H1 (cell line): ENCODE results near the gene LHB. TPM values are rescaled to one million over a fixed set of nuclear protein-coding genes. Genes with fewer than 3 reads are reported as not detected.

Experiments
- CTCF ChIA-PET: fragments of 300-600 bp; sonication (Branson Sonifier 250); formaldehyde crosslinking; loops from one replicate; lab custom pipeline; 2021; ENCODE audit not compliant: partially characterized antibody; lab: Charles Lee
- POLR2A ChIA-PET: fragments of 300-600 bp; sonication (Branson Sonifier 250); formaldehyde crosslinking; loops from one replicate; lab custom pipeline; 2021; ENCODE audit warnings: inconsistent platforms; ENCODE audit not compliant: partially characterized antibody; lab: Charles Lee
- DNase-seq, 2 experiments: peaks; one replicate each; pipeline versions ENCODE4 v3.0.0 to v3.0.0-alpha.2; 2010 to 2022; ENCODE audit warnings: low spot score in 2 of 2, low read depth in 1 of 2, mixed read lengths in 1 of 2
- FAIRE-seq: peaks from 2 replicates; lab custom pipeline; 2011; peaks lifted over from hg19 to GRCh38; lab: Jason Lieb, UNC
- H2AFZ ChIP-seq: 2 replicates; pipeline ENCODE4 v1.8.1; 2012; ENCODE audit warnings: low read length, inconsistent platforms
- H2AK5ac ChIP-seq: 2 replicates; pipeline ENCODE4 v1.6.1; 2013; ENCODE audit warnings: low read depth, low read length
- H2BK120ac ChIP-seq: replicated peaks from 2 replicates; pipeline ENCODE3; 2013; ENCODE audit warnings: low read depth, low read length, inconsistent platforms
- H2BK12ac ChIP-seq: 2 replicates; pipeline ENCODE4 v1.6.1; 2013; ENCODE audit warnings: low read depth, low read length
- H2BK15ac ChIP-seq: 2 replicates; pipeline ENCODE4 v1.6.1; 2013; ENCODE audit warnings: low read length
- H2BK20ac ChIP-seq: 2 replicates; pipeline ENCODE4 v1.6.1; 2013; ENCODE audit warnings: low read length
- H2BK5ac ChIP-seq: 2 replicates; pipeline ENCODE4 v1.6.1; 2013; ENCODE audit warnings: low read depth, low read length
- H3K14ac ChIP-seq: 2 replicates; pipeline ENCODE4 v1.6.1; 2013; ENCODE audit warnings: inconsistent platforms; ENCODE audit not compliant: insufficient read length
- H3K18ac ChIP-seq: 2 replicates; pipeline ENCODE4 v1.6.1; 2013; ENCODE audit warnings: low read length; ENCODE audit errors: extremely low read depth
- H3K23ac ChIP-seq: 2 replicates; pipeline ENCODE4 v1.6.1; 2013; ENCODE audit warnings: inconsistent platforms; ENCODE audit not compliant: insufficient read length
- H3K23me2 ChIP-seq: 2 replicates; pipeline ENCODE4 v1.6.1; 2013; ENCODE audit warnings: low read depth, low read length
- H3K27ac ChIP-seq: 2 replicates; pipeline ENCODE4 v1.6.1; 2011; ENCODE audit warnings: low read depth, low read length, inconsistent platforms
- H3K27me3 ChIP-seq, 4 experiments: replicated peaks in 1 of 4; 1 replicate in 1 of 4; 2 replicates in 3 of 4; pipeline versions ENCODE4 v1.6.1 to v1.8.1; 2011 to 2013; ENCODE audit warnings: low read length in 3 of 4, mild to moderate bottlenecking in 3 of 4, inconsistent platforms in 2 of 4, mixed read lengths in 2 of 4, moderate library complexity in 1 of 4; ENCODE audit not compliant: control insufficient read depth in 3 of 4, insufficient read depth in 3 of 4; ENCODE audit errors: extremely low read depth in 1 of 4
- H3K36me3 ChIP-seq, 4 experiments: 2 replicates each; pipeline versions ENCODE4 v1.6.1 to v1.8.1; 2011 to 2013; ENCODE audit warnings: mild to moderate bottlenecking in 4 of 4, low read length in 3 of 4, moderate library complexity in 2 of 4, control low read depth in 1 of 4, inconsistent platforms in 1 of 4; ENCODE audit not compliant: insufficient read depth in 4 of 4, control insufficient read depth in 2 of 4
- H3K4ac ChIP-seq: replicated peaks from 2 replicates; pipeline ENCODE3; 2013; ENCODE audit warnings: low read length, low read depth, mixed read lengths, inconsistent platforms; ENCODE audit not compliant: insufficient read length
- H3K4me1 ChIP-seq, 4 experiments: replicated peaks in 1 of 4; 1 replicate in 1 of 4; 2 replicates in 3 of 4; pipeline versions ENCODE4 v1.6.1 to v1.8.1; 2011 to 2013; ENCODE audit warnings: low read length in 3 of 4, inconsistent platforms in 2 of 4, mixed read lengths in 1 of 4; ENCODE audit not compliant: insufficient read depth in 4 of 4, control insufficient read depth in 3 of 4
- H3K4me2 ChIP-seq, 2 experiments: 2 replicates each; pipeline versions ENCODE4 v1.6.1 to v1.8.1; 2011 to 2013; ENCODE audit warnings: low read depth in 2 of 2, low read length in 2 of 2, control low read depth in 1 of 2, inconsistent platforms in 1 of 2, mild to moderate bottlenecking in 1 of 2; ENCODE audit not compliant: insufficient read depth in 1 of 2
- H3K4me3 ChIP-seq, 4 experiments: fragments of 200-600, 300-600 bp in 1 of 4; sonication (generic), shearing (Covaris generic), sonication (Bioruptor Twin) in 1 of 4; 2 replicates each; pipeline versions ENCODE4 v1.5.1 to v1.8.1; 2011 to 2016; ENCODE audit warnings: low read length in 4 of 4, low read depth in 3 of 4, control low read depth in 2 of 4, inconsistent platforms in 2 of 4, mild to moderate bottlenecking in 2 of 4, mixed read lengths in 1 of 4, moderate library complexity in 1 of 4; ENCODE audit not compliant: insufficient read depth in 2 of 4; ENCODE audit errors: extremely low read depth in 1 of 4
- H3K56ac ChIP-seq: replicated peaks from 2 replicates; pipeline ENCODE3; 2013; ENCODE audit warnings: low read depth, mild to moderate bottlenecking, mixed read lengths, low read length, inconsistent platforms; ENCODE audit not compliant: insufficient read length
- H3K79me1 ChIP-seq: 2 replicates; pipeline ENCODE4 v1.6.1; 2013; ENCODE audit warnings: low read depth, low read length, control low read depth
- H3K79me2 ChIP-seq, 2 experiments: 2 replicates each; pipeline versions ENCODE4 v1.6.1 to v1.8.1; 2012 to 2013; ENCODE audit warnings: low read length in 2 of 2, mild to moderate bottlenecking in 2 of 2, inconsistent platforms in 1 of 2; ENCODE audit not compliant: insufficient read depth in 2 of 2, control insufficient read depth in 1 of 2
- H3K9ac ChIP-seq, 4 experiments: replicated peaks in 1 of 4; 1 replicate in 1 of 4; 2 replicates in 3 of 4; pipeline versions ENCODE4 v1.6.1 to v1.8.1; 2011 to 2013; ENCODE audit warnings: low read depth in 3 of 4, low read length in 3 of 4, control low read depth in 2 of 4, mild to moderate bottlenecking in 2 of 4, moderate library complexity in 2 of 4, inconsistent platforms in 1 of 4; ENCODE audit errors: extremely low read depth in 1 of 4
- H3K9me3 ChIP-seq, 2 experiments: 2 replicates each; pipeline versions ENCODE4 v1.6.1 to v1.8.1; 2012 to 2013; ENCODE audit warnings: mild to moderate bottlenecking in 2 of 2, moderate library complexity in 2 of 2, control low read depth in 1 of 2, inconsistent platforms in 1 of 2, low read depth in 1 of 2, low read length in 1 of 2, mixed read lengths in 1 of 2; ENCODE audit not compliant: insufficient read depth in 2 of 2
- H4K20me1 ChIP-seq, 2 experiments: replicated peaks in 1 of 2; 2 replicates each; pipeline versions ENCODE3 to v1.8.1; 2011 to 2013; ENCODE audit warnings: inconsistent platforms in 2 of 2, low read length in 2 of 2, mild to moderate bottlenecking in 1 of 2; ENCODE audit not compliant: insufficient read depth in 2 of 2, control insufficient read depth in 1 of 2
- H4K5ac ChIP-seq: 2 replicates; pipeline ENCODE4 v1.6.1; 2013; ENCODE audit warnings: low read length, low read depth, mixed read lengths, inconsistent platforms; ENCODE audit not compliant: insufficient read length
- H4K8ac ChIP-seq: 2 replicates; pipeline ENCODE4 v1.8.0; 2013; ENCODE audit warnings: mild to moderate bottlenecking, moderate library complexity, low read length, inconsistent platforms; ENCODE audit not compliant: insufficient read depth; ENCODE audit errors: extremely low read depth
- H4K91ac ChIP-seq: replicated peaks from 2 replicates; pipeline ENCODE3; 2013; ENCODE audit warnings: low read length, mixed read lengths, inconsistent platforms; ENCODE audit not compliant: insufficient read length
- FOSL1 ChIP-seq: IDR thresholded peaks from 2 replicates; pipeline ENCODE4 v1.6.1; 2011; ENCODE audit warnings: mild to moderate bottlenecking, low read depth, low read length, moderate library complexity; ENCODE audit not compliant: insufficient read depth
- NRF1 ChIP-seq: IDR thresholded peaks from 2 replicates; pipeline ENCODE4 v1.6.1; 2011; ENCODE audit warnings: mild to moderate bottlenecking, low read depth, low read length, improper control_type of control experiment
- SP4 ChIP-seq: IDR thresholded peaks from 2 replicates; pipeline ENCODE4 v1.6.1; 2012; ENCODE audit warnings: low read length, inconsistent platforms
- TEAD4 ChIP-seq: IDR thresholded peaks from 2 replicates; pipeline ENCODE4 v1.6.1; 2012; ENCODE audit warnings: low read depth, low read length, inconsistent platforms, mixed read lengths
- WGBS, 2 experiments: shearing (Covaris generic) in 1 of 2; methylation state at CpG; one replicate each; pipeline versions ENCODE4 v1.1.6 to v1.1.7; 2013 to 2015; ENCODE audit warnings: low lambda C conversion rate in 2 of 2, mixed read lengths in 2 of 2, inconsistent platforms in 1 of 2, low coverage in 1 of 2, missing lambda C conversion rate in 1 of 2; ENCODE audit not compliant: insufficient replicate concordance in 2 of 2, insufficient coverage in 1 of 2, insufficient read length in 1 of 2; ENCODE audit errors: extremely low coverage in 1 of 2, missing lambda C conversion rate in 1 of 2; 5-methylcytosine and 5-hydroxymethylcytosine counted together
- polyA plus RNA-seq, 7 experiments: library from polyadenylated mRNA; depleted of rRNA in 3 of 7; stranded (reverse) in 5 of 7; unstranded in 2 of 7; fragments of >200 nt in 5 of 7; fragments of 200-250 nt in 2 of 7; gene quantifications; 1 replicate in 5 of 7; 2 replicates in 1 of 7; 4 replicates in 1 of 7; pipeline versions ENCODE4 v1.2.1 to v1.2.3, GENCODE V29; 2011 to 2013; ENCODE audit warnings: missing spikeins in 2 of 7, mixed read lengths in 2 of 7
- total RNA-seq: library from RNA; stranded (reverse); fragmentation: NEBNext Ultra II Directional; extraction: Animal tissue kit (Norgen Biotek cat#: 25700); gene quantifications from 2 replicates; pipeline ENCODE4 v1.2.1, GENCODE V29; 2021

Gene LHB
- total and polyA plus RNA-seq, 2 of the 8 experiments (the other 6 are each of a cell fraction or from before 2014, with no cell fraction given): 0.53 TPM; not detected in 1

GRCh38 chr19:49006905-49007304 is 10.0 kb downstream of the LHB start:
- Histone ChIP-seq H2BK12ac (no peak overlapping the region), H3K9ac (no peak overlapping the region), H2BK20ac (no peak overlapping the region), H4K8ac (no peak overlapping the region), H3K4me1 (no peaks in the 10 kb centered on the region), H3K18ac (no peak overlapping the region), H2BK5ac (no peak overlapping the region), H3K4ac (no peak overlapping the region), H3K56ac (no peak overlapping the region), H3K9me3 (no peaks in the 10 kb centered on the region), H3K23ac (no peak overlapping the region), H3K4me2 (no peak overlapping the region), H3K27me3 (no peaks in the 10 kb centered on the region), H2AFZ (no peak overlapping the region), H2BK120ac (no peak overlapping the region), H3K4me3 (no peak overlapping the region), H3K79me2 (no peaks in the 10 kb centered on the region), H3K79me1 (peaks cover 2% of the 10 kb centered on the region; the same call in 1 of the 2 replicates), H2AK5ac (no peak overlapping the region), H3K36me3 (peaks cover 18 to 54% (median 41%) of the 10 kb centered on the region in 4 experiments), H3K27ac (no peak overlapping the region), H4K91ac (no peak overlapping the region), H4K20me1 (peaks cover 3 to 14% of the 10 kb centered on the region in 2 experiments), H2BK15ac (no peak overlapping the region), H4K5ac (no peak overlapping the region), H3K23me2 (no peaks in the 10 kb centered on the region), H3K14ac (no peak overlapping the region)
- CTCF ChIA-PET: interaction anchor here (1.5 to 6.2 kb wide), 2 partner anchors 8 to 11 kb away, joined by 6 to 66 read pairs; partner anchors contain the start of gene LHB
- DNase-seq (no peak), FAIRE-seq (no peak)
- POLR2A ChIA-PET: no interaction called here
- TF ChIP-seq NRF1: no peak
- TF ChIP-seq FOSL1: no peak
- TF ChIP-seq SP4: no peak
- no peak for TF ChIP-seq TEAD4
- WGBS, 2 experiments: 85% methylated on average over 13 of the region's 22 CpGs; no CpG with 5 or more reads in 1 of the 2 experiments
